ENCODE measurements around the gene TAT.

The TAT gene

DNA sequence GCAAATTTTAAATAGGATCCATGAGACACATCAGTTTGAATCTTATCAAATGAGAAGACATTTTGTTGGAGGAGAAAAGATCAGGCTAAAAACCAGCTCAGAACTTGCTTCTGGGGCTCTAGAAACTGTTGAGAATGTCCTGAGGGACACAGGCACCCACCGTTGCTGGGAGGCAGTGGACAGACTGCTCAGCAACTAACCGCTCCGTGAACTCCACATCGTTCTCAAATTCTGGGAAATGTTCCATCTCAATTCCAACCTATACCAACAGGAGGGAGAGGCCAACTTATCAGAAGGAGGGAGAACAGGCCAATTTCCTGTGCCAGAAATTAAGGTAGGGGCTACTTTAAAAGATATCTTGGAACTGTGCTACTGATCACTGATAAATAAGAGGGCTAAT, 8.3 kb downstream of the TAT start:
- TF ChIP-seq, protein P1, sequence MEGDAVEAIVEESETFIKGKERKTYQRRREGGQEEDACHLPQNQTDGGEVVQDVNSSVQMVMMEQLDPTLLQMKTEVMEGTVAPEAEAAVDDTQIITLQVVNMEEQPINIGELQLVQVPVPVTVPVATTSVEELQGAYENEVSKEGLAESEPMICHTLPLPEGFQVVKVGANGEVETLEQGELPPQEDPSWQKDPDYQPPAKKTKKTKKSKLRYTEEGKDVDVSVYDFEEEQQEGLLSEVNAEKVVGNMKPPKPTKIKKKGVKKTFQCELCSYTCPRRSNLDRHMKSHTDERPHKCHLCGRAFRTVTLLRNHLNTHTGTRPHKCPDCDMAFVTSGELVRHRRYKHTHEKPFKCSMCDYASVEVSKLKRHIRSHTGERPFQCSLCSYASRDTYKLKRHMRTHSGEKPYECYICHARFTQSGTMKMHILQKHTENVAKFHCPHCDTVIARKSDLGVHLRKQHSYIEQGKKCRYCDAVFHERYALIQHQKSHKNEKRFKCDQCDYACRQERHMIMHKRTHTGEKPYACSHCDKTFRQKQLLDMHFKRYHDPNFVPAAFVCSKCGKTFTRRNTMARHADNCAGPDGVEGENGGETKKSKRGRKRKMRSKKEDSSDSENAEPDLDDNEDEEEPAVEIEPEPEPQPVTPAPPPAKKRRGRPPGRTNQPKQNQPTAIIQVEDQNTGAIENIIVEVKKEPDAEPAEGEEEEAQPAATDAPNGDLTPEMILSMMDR (IDR thresholded peaks at IDR 0.05), result no peak

DNA sequence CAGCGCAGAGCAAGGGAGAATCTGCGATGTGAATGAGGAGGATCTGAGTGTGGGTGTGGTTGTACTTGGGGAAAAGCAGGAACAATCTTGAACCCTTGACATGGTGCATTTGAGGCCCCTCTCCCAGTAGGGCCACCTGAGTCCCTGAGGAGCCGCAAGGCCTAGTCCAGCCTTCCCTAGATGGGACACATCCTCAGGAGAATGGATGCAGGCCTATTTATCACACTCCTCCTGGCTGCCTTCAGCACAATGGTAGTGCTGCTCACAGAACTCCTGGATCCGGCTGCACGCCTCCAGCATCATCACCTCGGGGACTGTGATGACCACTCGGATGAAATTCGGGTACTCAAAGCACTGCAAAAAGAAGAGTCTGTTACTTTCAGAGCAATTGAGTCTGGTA, 9.0 kb downstream of the TAT start:
- TF ChIP-seq, protein P1 (IDR thresholded peaks at IDR 0.05), result no peak

DNA sequence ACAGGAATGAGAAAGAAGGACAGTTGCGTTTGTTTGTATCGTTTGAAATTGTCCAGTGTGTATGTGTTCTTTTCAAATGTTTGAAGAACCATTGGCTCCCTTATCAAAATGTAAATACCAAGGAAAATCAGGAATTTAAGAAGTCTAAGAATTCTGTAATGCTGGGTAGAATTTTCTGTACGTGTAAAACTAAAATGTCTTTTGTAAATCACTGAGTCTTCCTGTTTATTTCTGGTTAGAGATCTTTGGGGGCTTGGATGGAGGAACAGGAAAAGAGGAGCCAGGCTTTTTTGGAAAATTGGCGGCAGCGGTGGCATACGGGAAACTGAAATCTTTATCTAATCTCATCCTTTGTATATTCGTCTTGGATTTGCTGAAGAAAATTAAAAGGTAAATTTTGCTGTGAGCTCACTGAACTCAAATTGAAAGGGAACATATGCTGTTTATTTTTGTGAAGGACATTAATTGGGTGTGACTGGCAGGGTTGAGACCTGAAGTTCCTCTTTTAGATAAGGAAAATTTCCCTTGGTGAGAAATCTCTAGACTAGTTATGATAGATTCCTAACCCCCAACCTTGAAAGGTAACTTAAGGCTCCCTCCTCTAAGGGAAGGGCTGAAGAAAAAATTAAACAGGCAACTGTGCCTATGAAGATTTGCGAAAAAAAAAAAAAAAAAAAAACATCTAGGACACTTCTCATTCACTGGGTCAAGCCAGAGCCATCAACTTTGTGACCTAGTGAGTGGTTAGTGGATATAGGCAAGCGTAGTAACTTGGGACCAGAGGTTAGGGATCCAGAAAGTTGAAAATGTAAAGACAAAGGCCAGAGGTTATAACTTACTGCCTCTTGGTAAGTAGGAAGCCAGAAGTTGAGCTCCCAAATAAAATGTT, 10.8 kb downstream of the TAT start:
- TF ChIP-seq, protein P1 (IDR thresholded peaks at IDR 0.05), result no peak

DNA sequence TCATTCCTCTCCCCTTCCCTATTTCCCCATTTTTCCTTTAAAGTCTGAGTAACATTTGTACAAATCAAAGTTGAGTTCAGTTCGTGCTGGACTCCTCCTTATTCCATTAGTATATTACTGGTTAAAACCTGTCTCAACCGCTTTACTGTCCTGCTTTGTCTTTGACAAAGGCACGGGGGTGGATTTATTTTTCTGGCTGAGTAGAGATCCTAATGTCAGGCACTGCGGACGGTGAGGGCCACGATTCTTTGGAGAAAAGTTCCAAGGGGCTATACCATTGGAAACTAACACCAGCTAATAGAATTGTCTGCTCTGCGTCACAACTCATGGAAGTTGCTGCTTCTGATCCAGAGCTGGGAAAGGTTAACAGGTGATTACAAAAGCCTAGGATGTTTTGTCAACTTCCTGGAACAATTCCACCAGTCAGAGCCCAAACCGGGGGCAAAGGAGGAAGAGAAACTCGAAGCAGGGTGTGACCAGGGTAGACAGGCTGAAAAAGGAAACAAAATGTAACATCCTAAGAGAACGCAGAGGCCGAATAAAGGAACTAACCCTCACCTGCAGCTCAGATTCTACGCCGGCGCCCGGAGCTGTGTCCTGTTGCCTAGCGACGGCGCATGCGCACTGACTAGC, 12.4 kb downstream of the TAT start:
- TF ChIP-seq, protein P1 (IDR thresholded peaks at IDR 0.05), result no peak

DNA sequence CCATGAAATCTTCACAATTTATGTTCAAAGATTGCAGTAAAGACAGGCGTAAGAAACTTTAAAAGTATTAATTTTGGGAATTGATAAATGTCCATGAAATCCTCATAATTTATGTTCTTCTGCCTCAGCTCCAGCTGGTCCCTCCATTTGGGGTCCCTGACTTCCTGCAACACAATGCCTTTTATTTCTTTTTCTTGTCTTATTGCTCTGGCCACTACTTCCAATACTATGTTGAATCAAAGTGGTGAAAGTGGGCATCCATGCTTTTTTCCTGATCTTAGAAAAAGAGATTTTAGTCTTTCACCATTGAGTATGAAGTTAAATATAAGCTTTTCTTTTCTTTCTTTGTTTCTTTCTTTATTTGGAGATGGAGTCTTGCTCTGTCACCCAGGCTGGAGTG, 14.3 kb downstream of the TAT start:
- TF ChIP-seq, protein P1 (IDR thresholded peaks at IDR 0.05), result no peak

DNA sequence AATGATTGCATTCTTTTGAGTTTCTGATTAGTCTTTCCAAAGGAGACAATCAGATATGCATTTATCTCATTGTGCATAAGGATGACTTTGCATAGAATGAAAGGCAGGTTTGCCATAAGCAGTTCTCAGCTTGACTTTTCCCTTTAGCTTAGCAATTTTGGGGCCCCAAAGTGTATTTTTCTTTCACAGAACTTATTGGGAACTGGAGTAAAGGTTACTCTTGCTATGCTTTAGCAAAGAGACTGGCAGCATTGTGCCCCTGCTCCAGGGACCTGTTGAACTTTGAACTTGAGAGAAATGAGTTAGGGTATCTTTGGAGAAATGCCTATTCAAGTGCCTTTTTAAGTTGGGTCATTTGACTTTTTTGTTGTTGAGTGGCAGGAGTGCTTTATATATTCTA, 17.0 kb downstream of the TAT start:
- TF ChIP-seq, protein P1 (IDR thresholded peaks at IDR 0.05), result no peak

DNA sequence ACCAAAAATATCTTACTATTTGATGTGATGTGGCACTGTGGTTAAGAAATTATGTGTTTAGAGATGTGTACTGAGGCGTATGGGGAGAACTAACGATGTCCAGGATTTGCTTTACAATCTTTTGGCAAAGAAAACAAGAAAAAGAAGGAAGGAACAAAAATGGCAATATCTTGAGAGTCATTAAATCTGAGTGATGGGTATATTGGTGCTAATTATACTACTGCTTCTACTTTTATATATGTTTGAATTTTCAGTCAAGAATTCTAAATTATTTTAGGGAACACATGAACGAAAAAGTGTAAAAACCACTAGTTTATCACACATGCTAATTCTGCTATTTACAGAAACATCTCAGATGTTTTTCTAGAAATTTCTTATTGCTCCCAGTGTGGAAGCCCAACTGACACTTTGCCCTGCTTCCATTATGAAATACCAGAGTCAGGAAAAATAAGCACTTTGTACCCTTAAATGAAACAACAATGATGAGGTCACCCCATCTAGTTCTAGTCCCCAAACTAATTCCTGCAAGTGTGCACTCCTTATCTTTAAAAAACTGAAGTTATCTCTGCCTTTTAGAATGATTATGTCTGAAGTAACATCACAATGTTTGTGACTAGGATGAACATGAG, 18.8 kb downstream of the TAT start:
- TF ChIP-seq, protein P1 (IDR thresholded peaks at IDR 0.05), result no peak
